GM18519 (cell line): ENCODE data around the gene TNRC6C.
"Not testable (repeated sequence)": the region's sequence is repeated elsewhere in the genome, so short reads cannot be mapped to it uniquely, and the experiment has no call there.

ENCODE experiments used
- ATAC-seq: cut with Tn5 transposase; IDR thresholded peaks from one replicate; pipeline ENCODE4 v1.9.1; 2021; ENCODE audit warnings: mild to moderate bottlenecking, moderate library complexity; ENCODE audit not compliant: unreplicated experiment, low FRiP score

TNRC6C gene

DNA sequence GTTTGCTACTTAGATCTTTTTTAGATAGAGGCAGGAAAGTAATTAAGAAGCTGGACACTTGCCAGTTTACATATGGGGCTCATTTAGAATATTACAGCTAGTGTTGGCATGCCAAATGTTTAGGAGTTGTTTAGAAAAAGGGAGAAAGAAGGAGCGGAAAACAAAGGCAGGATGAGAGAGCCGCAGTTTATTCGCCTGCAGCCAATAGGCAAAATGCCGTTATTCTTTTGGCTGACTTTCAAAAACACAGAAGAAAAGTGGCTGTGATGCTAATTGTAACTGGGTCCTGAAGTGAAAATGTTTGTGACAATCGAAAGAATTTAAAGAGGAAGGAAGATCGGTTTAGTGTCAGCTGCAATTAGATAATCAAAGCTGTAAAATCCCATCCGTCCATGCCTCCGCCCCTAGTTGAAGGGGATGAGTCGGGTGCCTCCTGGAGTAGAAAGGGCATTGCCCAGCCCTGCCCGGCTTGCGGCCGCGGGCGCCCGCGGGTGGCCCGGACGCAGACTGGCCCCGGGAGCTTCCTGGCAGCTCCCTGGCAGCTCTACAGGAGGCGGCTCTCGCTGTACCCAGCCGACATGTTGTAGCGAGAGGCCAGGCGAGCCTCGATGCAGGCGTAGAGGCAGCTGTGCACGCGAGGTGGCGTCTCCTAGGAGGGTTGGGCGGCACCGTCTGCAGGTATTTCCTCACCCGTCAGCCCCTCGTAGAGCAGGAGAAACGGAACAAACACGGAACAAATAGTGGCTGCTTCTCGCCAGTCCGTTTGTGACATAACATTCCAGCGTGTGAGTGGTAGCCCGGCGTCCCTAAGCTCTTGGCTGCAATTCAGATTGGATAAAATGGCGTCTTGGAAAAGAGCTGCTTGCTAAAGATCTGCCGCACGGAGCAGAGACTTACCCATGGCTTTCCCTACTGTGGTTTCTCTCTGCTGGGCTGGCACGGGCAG lies 82.2 kb downstream of the TNRC6C start:
- no peak for ATAC-seq

DNA sequence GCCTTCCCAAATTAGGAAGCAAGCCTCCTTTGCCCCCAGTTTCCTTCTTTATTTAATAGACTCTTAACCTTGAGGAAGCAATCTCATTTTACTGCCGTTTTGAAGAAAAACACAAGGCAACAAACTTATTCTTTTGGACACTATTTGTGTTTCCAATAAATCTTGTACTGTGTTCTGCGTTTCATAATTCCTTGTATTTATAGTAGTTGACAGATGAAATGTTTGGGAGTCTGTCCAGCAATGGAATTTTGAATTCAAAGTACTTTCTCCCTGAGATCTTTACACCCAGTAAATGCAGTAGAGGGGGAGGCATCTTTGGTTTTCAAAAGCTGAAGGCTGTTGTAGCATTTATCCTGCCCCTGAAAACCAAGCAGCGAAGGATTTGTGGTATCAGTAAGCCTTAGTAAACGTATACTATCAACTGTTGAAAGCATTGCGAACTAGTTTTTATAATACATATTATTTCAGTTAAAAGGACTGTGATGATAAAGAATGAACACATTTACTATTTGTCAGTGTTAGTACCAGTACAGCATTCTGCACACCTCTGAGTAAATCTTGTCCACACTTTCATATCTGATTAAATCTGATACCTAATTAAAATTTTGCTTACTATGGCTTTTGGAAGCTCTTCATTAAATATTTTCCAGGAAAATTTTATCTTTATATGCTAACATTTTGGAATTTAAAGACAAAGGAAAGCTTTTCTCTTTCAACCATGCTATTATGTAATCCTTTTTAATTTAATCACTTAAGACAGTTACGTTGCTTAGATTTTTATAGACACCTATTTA lies 83.1 kb downstream of the TNRC6C start:
- no peak for ATAC-seq

GRCh38 chr17:78042542-78042941 lies 84.0 kb downstream of the TNRC6C start:
- ATAC-seq, result no peak

DNA sequence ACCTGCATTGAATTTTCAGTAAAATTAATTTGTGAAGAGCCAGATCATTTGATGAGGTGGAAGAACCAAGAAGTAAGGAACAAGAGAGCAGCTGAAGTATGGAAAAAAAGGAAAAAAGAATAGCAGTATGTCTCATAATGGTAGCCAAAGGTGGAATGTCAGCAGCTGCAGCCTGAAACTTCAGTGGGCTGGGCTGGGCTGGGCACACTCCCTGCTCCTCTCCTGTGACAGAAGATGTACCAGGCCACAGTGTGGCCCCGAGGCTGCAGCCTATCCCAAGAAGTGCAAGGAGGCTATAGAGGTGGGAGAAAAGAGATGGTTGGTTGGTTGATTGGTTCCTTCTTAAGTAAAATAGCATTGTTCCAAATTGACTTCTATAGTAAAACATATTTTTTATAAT lies 84.5 kb downstream of the TNRC6C start:
- no peak for ATAC-seq

DNA sequence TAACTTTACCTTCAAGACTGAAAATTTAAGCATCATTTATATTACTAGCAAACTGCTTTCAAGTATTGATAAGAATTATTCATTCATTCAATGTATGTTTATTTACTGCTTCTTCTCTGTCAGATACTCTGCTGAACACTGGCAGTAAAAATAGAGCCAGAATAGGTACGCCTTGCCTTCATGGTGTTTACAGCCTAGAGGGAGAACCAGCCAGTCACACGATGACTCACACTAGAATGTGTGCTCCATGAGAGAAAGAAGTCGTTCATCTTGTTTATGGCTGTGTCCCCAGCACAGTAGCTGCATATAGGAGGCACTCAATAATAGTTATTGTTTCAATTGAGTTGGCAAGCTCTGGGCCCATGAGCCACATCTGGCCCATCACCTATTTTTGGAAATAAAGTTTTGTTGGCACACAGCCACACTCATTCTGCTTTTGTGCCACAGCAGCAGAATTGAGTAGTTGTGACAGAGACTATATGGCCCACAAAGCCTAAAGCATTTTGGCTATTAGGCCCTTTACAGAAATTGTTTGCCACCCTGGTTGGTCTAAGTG lies 85.9 kb downstream of the TNRC6C start:
- no peak for ATAC-seq

DNA sequence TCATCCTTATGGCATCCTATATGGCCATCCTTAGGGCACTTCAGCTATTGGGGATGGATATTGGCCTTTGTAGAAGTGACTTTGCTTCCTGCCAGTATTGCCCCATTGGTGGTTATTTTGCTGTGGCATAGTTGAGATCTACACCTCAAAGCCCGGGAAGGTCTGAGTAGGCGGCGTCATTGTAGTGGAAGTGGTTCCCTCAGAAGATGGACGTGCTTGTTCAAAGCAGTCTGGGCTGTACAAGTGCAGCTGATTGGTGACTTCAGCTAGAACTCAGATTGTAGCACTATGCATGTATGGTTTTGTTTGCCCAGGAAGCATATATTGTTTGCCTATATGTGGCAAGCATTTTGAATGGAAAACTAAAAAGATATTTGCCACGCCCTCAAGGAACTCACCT lies 86.8 kb downstream of the TNRC6C start:
- ATAC-seq, result no peak

GRCh38 chr17:78046923-78047322 lies 88.4 kb downstream of the TNRC6C start:
- ATAC-seq, result no peak

- no peak for ATAC-seq
Measured at GRCh38 chr17:78048346-78049292, 90.1 kb downstream of the TNRC6C start.

GRCh38 chr17:78049609-78050008 lies 91.1 kb downstream of the TNRC6C start:
- ATAC-seq, result no peak

DNA sequence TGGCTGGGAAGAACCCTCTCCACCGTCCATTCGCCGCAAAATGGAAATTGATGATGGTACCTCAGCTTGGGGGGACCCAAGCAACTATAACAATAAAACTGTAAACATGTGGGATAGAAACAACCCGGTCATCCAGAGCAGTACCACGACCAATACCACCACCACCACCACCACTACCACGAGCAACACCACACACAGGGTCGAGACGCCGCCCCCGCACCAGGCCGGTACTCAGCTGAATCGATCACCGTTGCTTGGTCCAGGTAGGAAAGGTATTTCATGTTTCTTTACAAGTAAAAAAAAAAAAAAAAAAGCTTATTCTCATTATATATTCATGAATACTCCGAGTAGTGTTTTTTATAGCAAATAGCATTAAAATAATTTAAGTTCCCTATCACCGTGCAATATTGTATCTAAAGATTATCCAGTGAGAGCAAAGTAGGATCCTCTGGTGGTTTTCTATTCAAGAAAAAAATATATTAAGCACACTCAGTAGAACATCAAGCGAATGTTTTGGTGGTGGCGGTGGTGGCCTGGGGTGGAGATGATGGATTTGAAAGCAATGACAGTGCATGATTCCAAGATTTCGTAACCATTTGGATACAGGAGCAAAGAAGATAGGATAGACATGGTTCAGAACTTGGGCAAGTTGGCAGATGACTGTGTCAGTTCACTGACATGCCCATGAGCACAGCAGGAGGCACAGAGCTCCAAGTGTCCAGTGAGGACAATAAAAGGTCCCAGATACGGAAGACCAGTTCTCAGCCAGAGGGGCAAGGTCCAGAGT lies 92.9 kb downstream of the TNRC6C start:
- ATAC-seq, result no peak

GRCh38 chr17:78053777-78054468 lies 95.4 kb downstream of the TNRC6C start:
- ATAC-seq, result no peak

DNA sequence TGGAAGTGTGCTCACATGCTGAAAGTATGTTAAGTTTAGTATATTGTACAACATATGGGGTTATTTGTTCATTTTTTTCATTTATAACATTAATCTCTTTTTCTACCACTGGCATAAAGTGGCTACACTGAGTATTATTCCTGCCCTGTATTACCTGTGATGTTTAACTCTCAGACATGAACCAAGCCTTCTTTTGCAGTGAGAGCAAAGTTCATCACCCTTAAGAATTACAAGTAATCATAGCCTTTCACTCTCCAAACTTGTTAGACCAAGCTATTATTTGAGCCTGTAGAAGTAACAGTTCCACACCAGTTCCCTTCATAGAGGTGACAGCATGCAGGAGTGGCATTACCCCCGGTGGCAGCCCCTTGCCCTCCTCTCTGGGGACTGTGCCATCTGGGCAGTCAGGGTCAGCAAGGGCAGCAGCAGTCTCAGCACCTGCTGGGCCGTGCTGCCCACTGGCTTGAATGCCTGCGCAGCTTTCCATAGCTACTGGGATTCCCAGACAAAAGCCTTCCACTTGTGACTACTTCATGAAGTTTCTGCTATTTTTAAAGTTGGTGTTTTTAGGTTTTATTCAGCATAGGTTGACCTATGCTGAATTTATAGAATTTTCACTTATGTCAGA lies 98.7 kb downstream of the TNRC6C start:
- ATAC-seq, result no peak

DNA sequence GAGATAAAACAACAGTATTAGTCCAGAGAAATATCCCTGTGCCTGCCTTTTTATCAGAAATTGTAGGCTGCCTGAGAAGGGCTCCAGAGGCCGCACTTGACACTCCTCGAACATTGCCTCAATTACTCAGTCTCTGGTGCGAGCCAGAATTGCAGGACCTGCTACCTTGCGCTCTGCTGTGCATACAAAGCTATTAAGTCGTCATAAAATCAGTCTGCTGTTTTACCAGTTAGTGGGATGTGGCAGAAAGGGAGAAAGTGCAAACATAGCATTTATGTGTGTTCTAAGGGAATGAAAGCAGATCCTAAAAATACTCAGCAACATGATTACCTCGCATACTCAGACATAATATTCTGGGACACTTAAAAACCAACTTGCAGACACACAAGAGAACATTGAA lies 99.5 kb downstream of the TNRC6C start:
- ATAC-seq, result no peak

DNA sequence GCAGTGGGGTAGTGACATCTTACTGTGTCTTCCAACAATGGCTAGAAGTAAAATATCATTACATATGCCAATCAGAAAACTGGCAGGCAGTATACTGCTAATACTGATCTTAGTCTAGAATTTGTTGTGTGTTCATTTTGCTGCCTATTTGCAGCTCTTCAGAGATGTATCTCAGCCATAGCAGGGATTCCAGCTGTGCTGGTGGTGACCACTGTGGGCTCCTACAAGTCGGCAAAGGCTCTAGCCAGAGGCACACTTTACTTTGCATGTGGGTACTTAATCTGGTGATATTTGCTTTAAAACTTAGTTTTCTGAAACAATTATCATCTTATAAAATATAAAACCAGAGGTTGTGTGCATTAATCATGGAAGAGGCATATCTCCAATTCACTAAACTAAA lies 100.1 kb downstream of the TNRC6C start:
- ATAC-seq, result no peak

GRCh38 chr17:78062596-78062995 lies 104.1 kb downstream of the TNRC6C start:
- no peak for ATAC-seq

DNA sequence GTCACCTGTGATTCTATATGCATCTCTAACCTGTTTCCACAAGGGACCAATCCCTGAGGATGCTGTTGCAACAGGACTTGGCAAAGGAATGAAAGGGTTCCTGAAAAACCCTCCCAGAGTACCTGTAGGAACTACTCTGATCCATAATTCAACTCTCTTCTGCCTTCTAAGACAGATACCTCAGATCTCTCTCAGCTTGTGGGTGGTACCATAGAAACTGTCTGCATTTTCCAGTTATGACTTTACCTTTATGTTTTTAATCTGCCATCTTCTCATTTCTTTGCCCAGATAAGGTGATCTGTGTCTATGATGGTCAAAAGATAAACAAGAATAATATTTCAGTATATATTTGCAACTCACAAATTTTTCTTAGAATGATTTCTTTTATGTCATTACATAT lies 105.0 kb downstream of the TNRC6C start:
- no peak for ATAC-seq

DNA sequence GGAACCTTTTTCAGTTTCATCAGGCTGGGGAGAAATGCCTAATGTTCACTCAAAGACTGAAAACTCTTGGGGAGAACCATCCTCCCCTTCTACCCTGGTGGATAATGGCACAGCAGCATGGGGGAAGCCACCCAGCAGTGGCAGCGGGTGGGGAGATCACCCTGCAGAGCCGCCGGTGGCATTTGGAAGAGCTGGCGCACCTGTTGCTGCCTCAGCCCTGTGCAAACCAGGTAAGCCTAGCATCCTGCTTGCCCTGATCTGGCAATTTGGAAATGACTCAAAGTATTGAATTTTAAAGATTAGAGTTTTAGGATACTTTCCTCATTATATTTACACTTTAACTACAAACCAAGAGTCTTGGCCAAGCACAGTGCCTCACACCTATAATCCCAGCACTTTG lies 106.2 kb downstream of the TNRC6C start:
- ATAC-seq, result no peak

DNA sequence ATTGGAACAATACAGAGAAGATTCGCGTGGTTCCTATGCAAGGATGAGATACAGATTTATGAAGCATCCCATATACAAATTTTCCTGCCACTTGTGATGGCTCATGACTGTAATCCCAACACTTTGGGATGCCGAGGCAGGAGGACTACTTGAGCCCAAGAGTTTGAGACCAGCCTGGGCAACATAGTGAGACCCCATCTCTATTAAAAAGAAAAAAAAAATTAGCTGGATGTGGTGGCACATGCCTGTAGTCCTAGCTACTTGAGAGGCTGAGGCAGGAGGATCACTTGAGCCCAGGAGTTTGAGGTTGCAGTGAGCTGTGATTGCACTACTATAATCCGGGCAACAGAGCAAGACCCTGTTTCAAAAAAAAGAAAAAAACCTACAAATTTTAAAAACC lies 108.5 kb downstream of the TNRC6C start:
- ATAC-seq, result not testable (repeated sequence)
